HT1080 (cell line): ENCODE measurements around the gene PHACTR1. TPM values are rescaled to one million over a fixed set of nuclear protein-coding genes. Genes with fewer than 3 reads are reported as not detected.

Source experiments
- DNase-seq: peaks from one replicate; pipeline ENCODE4 v3.0.0-alpha.2; 2015; ENCODE audit warnings: low read depth
- total RNA-seq: library from RNA; depleted of rRNA; stranded (reverse); fragments of >200 nt; shearing (Covaris generic); gene quantifications from 2 replicates; pipeline ENCODE4 v1.2.3, GENCODE V29; 2014

Gene PHACTR1
- total RNA-seq, 1 experiment from 2014 or later = 7.8 TPM

GRCh38 chr6:13251242-13251641 is 534.7 kb downstream of the PHACTR1 start:
- no peak for DNase-seq

GRCh38 chr6:13252790-13253189 is 536.2 kb downstream of the PHACTR1 start:
- no peak for DNase-seq

- DNase-seq = no peak
Measured at GRCh38 chr6:13253272-13253671, 536.7 kb downstream of the PHACTR1 start.

GRCh38 chr6:13256266-13257001 is 539.9 kb downstream of the PHACTR1 start:
- no peak for DNase-seq

GRCh38 chr6:13259393-13259792 is 542.8 kb downstream of the PHACTR1 start:
- no peak for DNase-seq

GRCh38 chr6:13260101-13260598 is 543.6 kb downstream of the PHACTR1 start:
- DNase-seq = no peak

DNA sequence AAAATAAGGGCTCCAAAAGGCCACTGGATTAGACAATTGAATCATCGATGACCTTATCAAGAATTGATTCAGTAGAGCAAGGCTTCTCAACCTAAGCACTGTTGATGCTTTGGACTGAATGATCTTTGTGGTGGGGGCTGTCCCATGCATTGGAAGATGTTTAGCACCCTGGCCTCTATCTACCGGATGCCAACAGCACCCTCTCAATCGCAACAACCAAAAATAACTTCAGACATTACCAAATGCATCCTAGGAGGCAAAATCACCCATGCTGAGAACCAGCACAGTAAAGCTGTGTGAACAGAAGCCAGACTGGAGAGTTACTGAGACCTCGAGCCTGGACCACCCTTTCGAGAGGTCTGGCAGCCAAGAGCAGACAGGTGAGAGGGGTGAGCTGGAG is 544.3 kb downstream of the PHACTR1 start:
- DNase-seq = no peak

GRCh38 chr6:13261464-13261994 is 545.0 kb downstream of the PHACTR1 start:
- no peak for DNase-seq

- DNase-seq = no peak
Measured at GRCh38 chr6:13262302-13263230, 546.0 kb downstream of the PHACTR1 start.

DNA sequence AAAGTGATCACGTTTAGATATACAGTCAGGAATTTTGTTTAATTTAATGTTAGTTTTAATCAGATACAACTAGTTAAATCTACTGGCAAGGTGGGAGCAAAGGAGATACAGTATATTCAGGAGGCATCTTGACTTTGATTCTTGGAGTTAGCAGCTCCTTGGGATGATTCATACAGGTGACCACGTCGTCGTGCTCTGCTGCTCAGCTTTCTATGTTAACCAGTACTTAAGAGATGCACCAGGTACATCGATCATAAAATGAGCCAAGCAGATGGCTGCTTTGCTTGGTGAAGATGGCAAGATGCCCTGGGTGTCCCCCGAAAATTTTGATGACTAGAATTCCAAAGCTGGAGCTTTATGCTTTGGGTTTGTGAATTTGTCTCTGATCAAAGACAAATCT is 547.1 kb downstream of the PHACTR1 start:
- no peak for DNase-seq

GRCh38 chr6:13267142-13267651 is 550.6 kb downstream of the PHACTR1 start:
- peak; percentile 59 for DNase-seq

DNA sequence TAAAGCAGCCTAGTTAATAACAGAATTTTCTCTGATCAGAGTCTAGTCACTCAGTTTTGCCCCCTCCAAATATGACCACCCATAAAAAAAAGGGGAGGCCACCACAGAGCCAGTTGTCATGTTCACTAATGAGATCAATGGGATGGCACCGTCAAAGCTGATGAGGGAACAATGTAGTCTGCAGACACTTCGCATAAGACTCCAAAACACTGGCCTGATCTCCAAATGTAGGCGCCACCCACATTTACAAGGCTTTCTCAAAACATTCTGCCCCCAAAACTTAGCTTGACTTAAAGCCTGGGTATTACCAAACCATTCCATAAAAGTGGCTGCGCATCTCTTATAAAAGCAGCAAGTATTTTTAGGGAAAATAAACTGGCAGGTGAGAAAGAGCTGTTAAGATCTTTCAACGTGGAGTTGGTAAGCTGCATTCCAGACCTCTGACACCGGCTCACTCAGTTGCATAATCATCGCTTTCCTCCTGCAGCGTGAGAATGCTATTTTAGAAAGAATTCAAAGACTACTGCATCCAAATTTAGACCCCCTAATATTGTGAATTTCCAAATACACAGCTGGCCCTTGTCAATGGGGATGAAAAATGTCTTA is 552.4 kb downstream of the PHACTR1 start:
- peak; percentile 50 for DNase-seq

DNA sequence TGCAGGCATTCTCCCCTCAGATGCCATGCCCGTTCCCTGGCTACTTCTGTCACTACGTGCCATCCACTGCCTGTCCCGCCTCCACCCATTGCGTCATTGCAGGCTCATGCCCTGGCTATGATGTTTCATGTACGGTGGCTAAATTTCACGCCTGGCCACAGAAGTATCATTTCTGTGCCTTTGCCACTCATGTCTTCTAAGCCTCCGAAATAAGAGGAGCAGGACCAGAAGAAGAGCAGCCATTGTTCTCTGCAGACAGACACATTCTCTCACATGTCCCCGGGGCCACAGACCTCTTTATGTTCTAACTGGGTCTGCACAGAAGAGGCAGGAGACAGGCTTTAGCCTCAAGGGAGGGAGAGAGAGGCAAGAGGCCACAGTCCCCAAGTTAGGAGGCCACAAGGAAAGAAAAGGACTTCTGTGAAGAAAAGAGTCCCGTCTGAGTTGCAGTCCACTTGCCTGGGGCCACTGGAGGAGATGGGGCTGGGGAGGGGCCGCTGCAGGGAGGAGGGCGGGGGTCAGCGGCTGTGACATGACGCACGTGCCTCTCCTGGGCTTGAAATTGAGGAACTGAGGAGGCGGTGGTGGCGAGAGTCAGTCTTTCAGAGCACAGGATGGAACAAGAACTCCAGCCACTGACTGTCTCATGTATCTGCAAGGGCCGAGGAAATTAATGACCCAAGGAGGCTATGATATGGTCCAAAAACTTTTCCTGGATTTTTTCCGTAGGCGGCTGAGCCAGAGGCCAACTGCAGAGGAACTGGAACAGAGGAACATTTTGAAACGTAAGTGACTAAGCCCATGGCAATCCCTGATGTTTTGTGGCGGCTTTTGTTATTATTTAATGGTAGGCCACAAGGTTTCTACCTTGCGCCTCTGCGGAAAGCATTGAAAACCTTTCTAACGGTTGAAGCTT is 555.8 kb downstream of the PHACTR1 start:
- no peak for DNase-seq

DNA sequence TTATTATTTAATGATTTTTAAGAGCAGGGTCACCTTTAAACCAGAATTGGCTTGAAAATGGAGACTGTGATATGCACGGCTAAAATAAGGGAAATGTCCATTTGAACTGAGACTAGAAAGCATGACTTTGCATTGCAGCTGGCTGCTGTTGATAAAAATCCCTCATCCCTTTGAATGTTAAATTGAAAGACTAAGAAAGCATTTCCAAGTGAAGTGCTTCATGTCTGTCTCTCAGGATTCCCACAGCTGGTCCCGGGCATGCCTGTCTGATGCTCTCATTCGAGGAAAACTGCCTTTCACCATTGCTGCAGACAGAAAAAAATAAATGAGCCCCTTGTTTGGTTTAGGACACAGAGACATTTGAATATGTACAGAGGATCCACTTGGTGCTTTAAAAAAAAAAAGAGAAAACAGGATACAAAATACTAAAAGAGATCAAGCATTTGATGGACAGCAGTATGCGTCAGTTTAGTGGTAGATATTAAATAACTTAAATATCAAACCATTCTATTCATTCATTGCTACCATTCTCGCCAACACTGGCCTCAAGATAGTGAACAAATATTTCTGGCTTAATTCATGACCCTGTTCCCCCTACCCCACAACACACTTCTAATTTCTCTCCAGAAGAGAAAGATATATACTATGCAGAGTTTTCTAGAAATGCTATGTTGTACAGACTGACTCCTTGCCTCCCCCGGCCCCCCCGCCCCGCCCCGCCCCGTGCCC is 556.8 kb downstream of the PHACTR1 start:
- no peak for DNase-seq

- DNase-seq = no peak
Measured at GRCh38 chr6:13273931-13274706, 557.6 kb downstream of the PHACTR1 start.

GRCh38 chr6:13274707-13275434 is 558.3 kb downstream of the PHACTR1 start:
- DNase-seq = no peak

DNA sequence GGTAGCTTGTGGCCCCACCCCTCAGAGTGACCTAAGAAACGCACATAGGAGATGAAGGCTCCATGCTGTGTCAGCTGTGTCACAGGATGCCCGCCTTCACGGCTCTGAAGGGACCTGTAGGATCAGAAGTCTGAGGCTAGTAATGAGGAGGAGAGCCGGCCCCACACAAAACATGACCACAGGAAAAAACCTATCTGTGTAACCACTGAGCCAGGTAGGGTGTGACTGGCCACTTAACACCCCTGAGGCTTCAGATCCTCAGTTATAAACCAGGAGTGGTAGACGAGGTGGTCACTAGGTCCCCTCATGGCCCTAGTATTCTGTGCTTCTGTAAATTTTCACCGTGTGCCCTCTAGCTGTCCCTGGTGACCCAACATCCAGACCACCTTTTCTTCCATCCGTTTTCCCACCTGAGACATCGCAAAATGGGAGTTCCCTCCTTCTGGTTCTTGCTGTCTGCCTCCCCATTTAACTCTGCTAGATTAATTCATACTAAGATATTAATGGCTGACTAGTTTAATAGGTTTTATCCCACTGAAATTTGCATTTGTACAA is 558.9 kb downstream of the PHACTR1 start:
- DNase-seq = no peak

- DNase-seq = no peak
Measured at GRCh38 chr6:13277231-13277630, 560.7 kb downstream of the PHACTR1 start.
